NCI-H1930 (cell line): ENCODE measurements around the gene MORC3.

ENCODE experiments used
- DNase-seq, 2 experiments: peaks; one replicate each; lab custom pipeline; 2025; lab: John Stamatoyannopoulos, UW

MORC3 gene

DNA sequence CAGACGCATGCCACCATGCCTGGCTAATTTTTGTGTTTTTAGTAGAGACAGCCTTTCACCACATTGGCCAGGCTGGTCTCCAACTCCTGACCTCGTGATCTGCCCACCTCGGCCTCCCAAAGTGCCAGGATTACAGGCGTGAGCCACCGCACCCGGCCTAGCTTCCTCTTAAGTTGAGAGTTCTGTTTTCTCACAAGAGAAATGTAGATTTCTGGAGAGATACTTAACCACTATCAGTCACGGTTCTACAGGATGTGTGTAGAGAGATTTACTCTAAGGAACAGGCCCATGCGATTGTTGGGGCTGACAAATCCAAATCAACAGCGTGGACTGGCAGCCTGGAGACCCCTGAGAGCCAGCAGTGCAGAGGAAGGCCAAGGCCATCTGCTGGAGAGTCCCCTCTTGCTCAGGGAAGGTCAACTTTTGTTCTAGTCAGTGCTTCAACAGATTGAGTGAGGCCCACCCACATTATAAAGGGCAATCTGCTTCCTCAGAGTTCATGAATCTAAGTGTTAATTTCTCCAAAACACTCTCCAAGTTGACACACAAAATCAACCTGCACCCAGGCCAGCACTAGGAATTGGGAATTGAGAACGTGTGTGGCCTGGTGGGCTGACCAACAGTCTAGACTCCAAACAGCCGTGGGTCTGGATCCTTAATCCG is 103.9 kb downstream of the MORC3 start:
- DNase-seq = no peak

GRCh38 chr21:36424592-36424991 is 104.6 kb downstream of the MORC3 start:
- DNase-seq = no peak

- DNase-seq = no peak
Observed at GRCh38 chr21:36425286-36425685, 105.3 kb downstream of the MORC3 start.
